Measurements from ENCODE around the gene ELANE. TPM values are rescaled to one million over a fixed set of nuclear protein-coding genes. Genes with fewer than 3 reads are reported as not detected.

Gene ELANE
- total RNA-seq, 1 experiment from 2014 or later, result not detected

DNA sequence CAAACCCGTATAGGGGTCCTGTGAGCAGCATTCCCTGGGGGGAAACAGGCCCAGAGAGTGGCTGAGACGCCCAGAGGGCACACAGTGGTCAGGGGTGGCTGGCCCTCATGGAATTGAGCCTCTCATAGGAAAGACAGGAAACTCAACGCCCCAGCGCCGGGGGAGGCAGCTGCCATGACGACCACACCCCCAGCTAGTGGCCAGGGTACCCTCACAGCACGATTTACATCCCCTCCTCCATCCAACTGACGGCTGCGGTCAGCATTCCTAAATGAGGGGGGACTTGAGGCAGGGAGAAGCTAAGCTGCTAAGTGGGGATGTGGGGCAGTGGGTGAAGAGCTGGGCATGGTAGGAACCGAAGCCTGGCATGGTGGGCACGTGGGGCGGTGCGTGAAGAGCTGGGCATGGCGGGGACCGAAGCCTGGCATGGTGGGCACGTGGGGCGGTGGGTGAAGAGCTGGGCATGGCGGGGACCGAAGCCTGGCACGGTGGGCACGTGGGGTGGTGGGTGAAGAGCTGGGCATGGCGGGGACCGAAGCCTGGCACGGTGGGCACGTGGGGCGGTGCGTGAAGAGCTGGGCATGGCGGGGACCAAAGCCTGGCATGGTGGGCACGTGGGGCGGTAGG, 30.9 kb downstream of the ELANE start:
- Mint-ChIP-seq H3K36me3 (ENCODE audit: insufficient read depth, unreplicated experiment) (peaks cover 55% of the 10 kb centered on the region), H3K4me1 (ENCODE audit: low read depth, unreplicated experiment) (no peaks in the 10 kb centered on the region), H3K4me3 (ENCODE audit: unreplicated experiment) (no peak overlapping the region), H3K27ac (ENCODE audit: unreplicated experiment) (peak overlapping the region; percentile 57), H3K27me3 (ENCODE audit: insufficient read depth, unreplicated experiment) (no peaks in the 10 kb centered on the region), H3K9me3 (ENCODE audit: unreplicated experiment) (no peaks in the 10 kb centered on the region)
- Histone ChIP-seq H3K4me3 (ENCODE audit: low read depth, low read length) (no peak overlapping the region), H3K9me3 (no peaks in the 10 kb centered on the region), H3K4me1 (peaks cover 14% of the 10 kb centered on the region), H3K36me3 (ENCODE audit: control insufficient read depth, insufficient read depth, low read length) (0 out of 2 replicates have a peak, but pooled peaks cover 1% of the 10 kb centered on the region), H3K27me3 (replicated peaks; ENCODE audit: control insufficient read depth, insufficient read depth, low read length) (no peaks in the 10 kb centered on the region)
- intact Hi-C loops (cut with micrococcal nuclease; ENCODE audit: unreplicated experiment), result no loop called here
- BruUV-seq (replicated peaks), result no TSS peak
- CTCF ChIA-PET, result no interaction called here
- POLR2A ChIA-PET, result no interaction called here
- TF ChIP-seq, protein P1, sequence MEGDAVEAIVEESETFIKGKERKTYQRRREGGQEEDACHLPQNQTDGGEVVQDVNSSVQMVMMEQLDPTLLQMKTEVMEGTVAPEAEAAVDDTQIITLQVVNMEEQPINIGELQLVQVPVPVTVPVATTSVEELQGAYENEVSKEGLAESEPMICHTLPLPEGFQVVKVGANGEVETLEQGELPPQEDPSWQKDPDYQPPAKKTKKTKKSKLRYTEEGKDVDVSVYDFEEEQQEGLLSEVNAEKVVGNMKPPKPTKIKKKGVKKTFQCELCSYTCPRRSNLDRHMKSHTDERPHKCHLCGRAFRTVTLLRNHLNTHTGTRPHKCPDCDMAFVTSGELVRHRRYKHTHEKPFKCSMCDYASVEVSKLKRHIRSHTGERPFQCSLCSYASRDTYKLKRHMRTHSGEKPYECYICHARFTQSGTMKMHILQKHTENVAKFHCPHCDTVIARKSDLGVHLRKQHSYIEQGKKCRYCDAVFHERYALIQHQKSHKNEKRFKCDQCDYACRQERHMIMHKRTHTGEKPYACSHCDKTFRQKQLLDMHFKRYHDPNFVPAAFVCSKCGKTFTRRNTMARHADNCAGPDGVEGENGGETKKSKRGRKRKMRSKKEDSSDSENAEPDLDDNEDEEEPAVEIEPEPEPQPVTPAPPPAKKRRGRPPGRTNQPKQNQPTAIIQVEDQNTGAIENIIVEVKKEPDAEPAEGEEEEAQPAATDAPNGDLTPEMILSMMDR (IDR thresholded peaks at IDR 0.05; ENCODE audit: insufficient read depth in 1 of 2, low read depth in 1 of 2, low read length in 1 of 2, severe bottlenecking in 1 of 2, unreplicated experiment in 1 of 2), result no peak
- no peak for DNase-seq

DNA sequence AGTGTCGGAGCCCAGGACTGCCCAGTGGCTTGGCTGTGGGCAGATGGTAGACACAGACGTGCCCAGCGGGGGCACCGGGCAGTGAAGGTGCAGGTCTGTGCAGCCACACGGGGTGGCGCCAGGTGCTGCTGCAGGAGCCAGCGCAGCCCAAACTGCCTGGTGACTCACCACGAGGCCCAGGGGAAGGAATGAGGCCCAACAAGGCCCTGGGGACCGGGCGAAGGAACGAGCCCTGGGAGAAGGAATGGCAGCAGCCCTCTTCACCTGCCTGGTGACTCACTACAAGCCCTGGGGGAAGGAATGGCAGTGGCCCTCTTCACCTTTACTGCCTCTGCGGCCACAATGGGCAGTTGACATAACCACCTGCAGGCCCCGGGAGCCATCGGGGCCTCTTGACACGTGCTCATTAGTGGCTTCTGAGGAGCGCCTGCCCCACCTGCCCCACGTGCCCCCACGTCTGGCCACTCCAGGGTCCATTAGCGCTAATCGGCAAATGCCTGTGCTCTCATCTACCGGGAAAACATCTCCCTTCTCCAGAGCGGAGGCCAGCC, 31.6 kb downstream of the ELANE start:
- CTCF ChIA-PET, result no interaction called here

DNA sequence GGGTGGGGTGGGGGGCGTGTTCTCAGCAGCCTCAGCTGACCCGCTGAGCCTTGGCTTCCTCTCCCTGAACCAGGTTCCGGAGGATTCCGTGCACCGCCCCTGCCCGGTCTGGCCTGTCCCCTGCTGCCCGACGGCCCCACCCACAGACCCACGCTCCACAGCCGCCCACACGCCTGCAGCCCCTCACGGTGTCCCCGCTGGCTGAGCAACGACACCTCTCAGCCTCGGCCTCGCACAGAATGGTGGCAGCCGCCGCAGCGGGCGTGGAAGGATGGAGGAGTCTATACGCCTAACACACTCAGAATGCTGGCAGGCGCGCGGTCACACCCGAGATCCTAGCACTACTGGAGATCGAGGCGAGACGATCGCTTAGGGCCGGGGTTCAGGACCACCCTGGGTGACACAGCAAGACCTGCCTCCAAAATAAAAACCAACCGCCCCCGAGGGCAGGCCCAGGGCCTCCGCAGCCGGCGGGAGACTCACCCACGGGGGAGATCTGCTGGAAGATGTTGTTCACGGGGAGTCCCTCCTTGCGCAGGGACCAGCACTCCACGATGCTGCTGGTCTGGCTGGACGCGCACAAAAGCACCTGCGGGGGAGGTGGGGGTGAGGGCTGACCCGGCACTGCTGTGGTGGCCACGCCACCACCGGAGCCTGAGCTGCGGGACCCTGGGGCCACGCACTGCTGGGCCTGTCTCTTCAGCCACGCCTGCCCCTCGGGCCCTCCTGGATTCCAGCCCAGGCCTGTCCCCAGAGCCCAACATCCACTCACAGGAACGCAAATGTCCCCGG, 32.5 kb downstream of the ELANE start:
- CTCF ChIA-PET, result no interaction called here
- H3K9me3 ChIP-seq, result no peaks in the 10 kb centered on the region
- H3K4me3 Mint-ChIP-seq (ENCODE audit: unreplicated experiment), result peak overlapping the region; percentile 22
- H3K4me1 Mint-ChIP-seq (ENCODE audit: low read depth, unreplicated experiment), result no peaks in the 10 kb centered on the region
- peaks cover 2% of the 10 kb centered on the region for H3K36me3 ChIP-seq (ENCODE audit: control insufficient read depth, insufficient read depth, low read length)
- intact Hi-C loops (cut with micrococcal nuclease; ENCODE audit: unreplicated experiment), result no loop called here
- TF ChIP-seq, protein P1 (IDR thresholded peaks at IDR 0.05; ENCODE audit: insufficient read depth in 1 of 2, low read depth in 1 of 2, low read length in 1 of 2, severe bottlenecking in 1 of 2, unreplicated experiment in 1 of 2), result no peak
- no TSS peak for BruUV-seq (replicated peaks)
- peaks cover 14% of the 10 kb centered on the region for H3K4me1 ChIP-seq
- peaks cover 52% of the 10 kb centered on the region for H3K36me3 Mint-ChIP-seq (ENCODE audit: insufficient read depth, unreplicated experiment)
- POLR2A ChIA-PET, result no interaction called here
- no peaks in the 10 kb centered on the region for H3K27me3 ChIP-seq (replicated peaks; ENCODE audit: control insufficient read depth, insufficient read depth, low read length)
- no peak overlapping the region for H3K4me3 ChIP-seq (ENCODE audit: low read depth, low read length)
- DNase-seq, result no peak
- no peaks in the 10 kb centered on the region for H3K27me3 Mint-ChIP-seq (ENCODE audit: insufficient read depth, unreplicated experiment)
- no peaks in the 10 kb centered on the region for H3K9me3 Mint-ChIP-seq (ENCODE audit: unreplicated experiment)
- H3K27ac Mint-ChIP-seq (ENCODE audit: unreplicated experiment), result peak overlapping the region; percentile 57

More for the DNA sequence above, 31.6 kb downstream of the ELANE start:
- peak overlapping the region; percentile 22 for H3K4me3 Mint-ChIP-seq (ENCODE audit: unreplicated experiment)
- intact Hi-C loops (cut with micrococcal nuclease; ENCODE audit: unreplicated experiment), result no loop called here
- DNase-seq, result peak; percentile 82 to 90
- H3K27ac Mint-ChIP-seq (ENCODE audit: unreplicated experiment), result peak overlapping the region; percentile 57
- H3K9me3 Mint-ChIP-seq (ENCODE audit: unreplicated experiment), result no peaks in the 10 kb centered on the region
- peaks cover 55% of the 10 kb centered on the region for H3K36me3 Mint-ChIP-seq (ENCODE audit: insufficient read depth, unreplicated experiment)
- Histone ChIP-seq H3K4me1 (peaks cover 14% of the 10 kb centered on the region), H3K9me3 (no peaks in the 10 kb centered on the region), H3K4me3 (ENCODE audit: low read depth, low read length) (no peak overlapping the region), H3K27me3 (replicated peaks; ENCODE audit: control insufficient read depth, insufficient read depth, low read length) (no peaks in the 10 kb centered on the region), H3K36me3 (ENCODE audit: control insufficient read depth, insufficient read depth, low read length) (0 out of 2 replicates have a peak, but pooled peaks cover 1% of the 10 kb centered on the region)
- no peaks in the 10 kb centered on the region for H3K27me3 Mint-ChIP-seq (ENCODE audit: insufficient read depth, unreplicated experiment)
- H3K4me1 Mint-ChIP-seq (ENCODE audit: low read depth, unreplicated experiment), result no peaks in the 10 kb centered on the region
- POLR2A ChIA-PET, result no interaction called here
- BruUV-seq (replicated peaks), result no TSS peak
- TF ChIP-seq, protein P1 (IDR thresholded peaks at IDR 0.05; ENCODE audit: insufficient read depth in 1 of 2, low read depth in 1 of 2, low read length in 1 of 2, severe bottlenecking in 1 of 2, unreplicated experiment in 1 of 2), result peak in 1 of 2 experiments; percentile 4

Data from Caco-2 (cell line).